Mesodermal cell (in vitro differentiated cells): ENCODE results near the gene TDRD12.
"Not testable (repeated sequence)": the region's sequence is repeated elsewhere in the genome, so short reads cannot be mapped to it uniquely, and the experiment has no call there.

ENCODE experiments used
- H3K27ac ChIP-seq: 2 replicates; pipeline ENCODE4 v1.7.0; 2013; ENCODE audit warnings: mild to moderate bottlenecking, low read depth, low read length, moderate library complexity; ENCODE audit not compliant: severe bottlenecking
- H3K36me3 ChIP-seq: 2 replicates; pipeline ENCODE4 v1.7.1; 2013; ENCODE audit warnings: mild to moderate bottlenecking, low read length, moderate library complexity; ENCODE audit not compliant: control insufficient read depth, insufficient read depth
- H3K4me1 ChIP-seq: one replicate; pipeline ENCODE4 v1.7.1; 2013; ENCODE audit warnings: mild to moderate bottlenecking, low read length; ENCODE audit not compliant: insufficient read depth, control insufficient read depth, poor library complexity, severe bottlenecking
- H3K4me3 ChIP-seq: 2 replicates; pipeline ENCODE4 v1.7.0; 2013; ENCODE audit warnings: low read length, control low read depth, mild to moderate bottlenecking; ENCODE audit not compliant: insufficient read depth, poor library complexity, severe bottlenecking; ENCODE audit errors: extremely low read depth
- H3K9me3 ChIP-seq: 2 replicates; pipeline ENCODE4 v1.7.1; 2013; ENCODE audit warnings: mild to moderate bottlenecking, low read length, moderate library complexity; ENCODE audit not compliant: control insufficient read depth
- WGBS, 2 experiments: methylation state at CpG; one replicate each; pipeline ENCODE4 v1.1.5; 2013; ENCODE audit warnings: missing lambda C conversion rate in 2 of 2; ENCODE audit not compliant: insufficient coverage in 2 of 2; 5-methylcytosine and 5-hydroxymethylcytosine counted together

TDRD12 gene

GRCh38 chr19:32782089-32782488, 62.5 kb downstream of the TDRD12 start:
- no CpG with 5 or more reads among the region's 1 CpG for WGBS, 2 experiments
- H3K27ac ChIP-seq, H3K4me1 ChIP-seq, H3K9me3 ChIP-seq, H3K4me3 ChIP-seq, H3K36me3 ChIP-seq: not testable (repeated sequence)

DNA sequence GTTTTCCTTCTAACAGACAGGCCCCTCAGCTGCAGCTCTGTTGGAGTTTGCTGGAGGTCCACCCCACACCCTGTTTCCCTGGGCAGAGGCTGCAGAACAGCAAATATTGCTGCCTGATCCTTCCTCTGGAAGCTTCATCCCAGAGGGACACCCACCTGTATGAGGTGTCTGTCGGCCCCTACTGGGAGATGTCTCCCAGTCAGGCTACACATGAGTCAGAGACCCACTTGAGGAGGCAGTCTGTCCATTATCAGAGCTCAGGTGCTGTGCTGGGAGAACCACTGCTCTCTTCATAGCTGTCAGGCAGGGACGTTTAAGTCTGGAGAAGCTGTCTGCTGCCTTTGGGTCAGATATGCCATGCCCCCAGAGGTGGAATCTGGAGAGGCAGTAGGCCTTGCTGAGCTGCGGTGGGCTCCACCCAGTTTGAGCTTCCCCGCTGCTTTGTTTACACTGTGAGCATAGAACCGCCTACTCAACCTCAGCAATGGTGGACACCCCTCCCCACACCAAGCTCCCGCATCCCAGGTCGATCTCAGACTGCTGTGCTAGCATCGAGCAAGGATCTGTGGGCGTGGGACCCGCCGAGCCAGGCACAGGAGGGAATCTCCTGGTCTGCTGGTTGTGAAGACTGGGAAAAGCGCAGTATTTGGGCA, 67.7 kb downstream of the TDRD12 start:
- not testable (repeated sequence) for H3K4me1 ChIP-seq, H3K27ac ChIP-seq, H3K36me3 ChIP-seq, H3K4me3 ChIP-seq, H3K9me3 ChIP-seq
- WGBS, 2 experiments: 41 to 60% methylated on average over 4 to 10 of the region's 12 CpGs

GRCh38 chr19:32787895-32788294, 68.3 kb downstream of the TDRD12 start:
- not testable (repeated sequence) for H3K4me3 ChIP-seq, H3K27ac ChIP-seq, H3K4me1 ChIP-seq, H3K36me3 ChIP-seq, H3K9me3 ChIP-seq
- WGBS, 2 experiments: 71% methylated on average over 1 of the region's 5 CpGs; no CpG with 5 or more reads in 1 of the 2 experiments

DNA sequence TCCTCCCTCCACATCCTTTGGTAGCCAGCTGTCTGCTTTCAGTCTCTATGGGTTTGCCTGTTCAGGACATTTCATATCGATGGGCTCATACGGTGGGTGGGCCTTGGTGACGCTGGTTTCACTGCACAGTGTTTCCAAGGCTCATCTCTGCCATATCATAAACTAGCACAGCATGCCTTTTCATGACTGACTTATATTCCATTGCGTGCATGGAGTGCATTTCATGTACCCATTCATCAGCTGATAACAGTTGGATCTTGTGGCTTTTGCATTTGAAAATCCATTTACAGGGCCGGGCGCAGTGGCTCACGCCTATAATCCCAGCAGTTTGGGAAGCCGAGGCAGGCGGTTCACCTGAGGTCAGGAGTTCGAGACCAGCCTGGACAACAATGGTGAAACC, 69.9 kb downstream of the TDRD12 start:
- H3K9me3 ChIP-seq: no peaks in the 10 kb centered on the region
- no peaks in the 10 kb centered on the region for H3K36me3 ChIP-seq
- H3K27ac ChIP-seq: no peak overlapping the region
- H3K4me3 ChIP-seq: no peak overlapping the region
- H3K4me1 ChIP-seq: no peaks in the 10 kb centered on the region
- 94 to 95% methylated on average over 7 to 10 of the region's 10 CpGs for WGBS, 2 experiments

DNA sequence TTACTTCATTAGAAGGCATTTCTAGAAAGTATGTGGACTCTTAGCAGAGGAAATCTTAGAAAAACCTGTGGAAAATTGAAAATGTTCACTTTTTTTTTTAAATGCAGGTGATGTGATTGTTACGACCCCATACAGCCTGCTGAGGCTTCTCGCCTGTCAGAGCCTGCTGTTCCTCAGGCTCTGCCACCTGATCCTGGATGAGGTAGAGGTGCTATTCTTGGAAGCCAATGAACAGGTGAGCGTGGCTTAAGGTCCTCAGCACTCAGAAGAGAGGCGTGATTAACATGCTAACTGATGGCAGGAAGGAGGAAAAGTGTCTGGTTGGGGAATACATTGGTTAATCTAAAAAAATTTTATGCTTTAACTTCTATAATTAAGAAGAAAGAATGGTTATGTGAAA, 78.6 kb downstream of the TDRD12 start:
- no peaks in the 10 kb centered on the region for H3K4me1 ChIP-seq
- WGBS, 2 experiments: 83% methylated on average over 2 of the region's 4 CpGs; no CpG with 5 or more reads in 1 of the 2 experiments
- H3K9me3 ChIP-seq: no peaks in the 10 kb centered on the region
- no peak overlapping the region for H3K27ac ChIP-seq
- H3K36me3 ChIP-seq: no peaks in the 10 kb centered on the region
- H3K4me3 ChIP-seq: no peak overlapping the region

DNA sequence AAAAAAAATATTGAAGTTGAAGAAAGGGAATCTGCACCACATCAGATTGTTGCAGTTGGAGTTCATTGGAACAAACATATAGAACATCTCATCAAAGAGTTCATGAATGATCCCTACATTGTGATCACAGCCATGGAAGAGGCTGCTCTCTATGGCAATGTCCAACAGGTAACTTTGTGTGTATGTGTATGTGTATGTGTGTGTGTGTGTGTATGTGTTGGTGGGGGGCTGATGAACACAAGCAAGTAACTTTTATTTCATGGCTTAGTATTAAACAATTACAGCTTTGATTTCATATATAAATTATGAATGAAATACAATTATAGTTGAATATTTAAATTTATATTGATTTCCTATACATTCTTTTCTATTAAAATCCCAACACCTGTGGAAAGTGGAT, 80.6 kb downstream of the TDRD12 start:
- no peaks in the 10 kb centered on the region for H3K9me3 ChIP-seq
- no peak overlapping the region for H3K4me3 ChIP-seq
- H3K36me3 ChIP-seq: no peaks in the 10 kb centered on the region
- no peaks in the 10 kb centered on the region for H3K4me1 ChIP-seq
- H3K27ac ChIP-seq: no peak overlapping the region

DNA sequence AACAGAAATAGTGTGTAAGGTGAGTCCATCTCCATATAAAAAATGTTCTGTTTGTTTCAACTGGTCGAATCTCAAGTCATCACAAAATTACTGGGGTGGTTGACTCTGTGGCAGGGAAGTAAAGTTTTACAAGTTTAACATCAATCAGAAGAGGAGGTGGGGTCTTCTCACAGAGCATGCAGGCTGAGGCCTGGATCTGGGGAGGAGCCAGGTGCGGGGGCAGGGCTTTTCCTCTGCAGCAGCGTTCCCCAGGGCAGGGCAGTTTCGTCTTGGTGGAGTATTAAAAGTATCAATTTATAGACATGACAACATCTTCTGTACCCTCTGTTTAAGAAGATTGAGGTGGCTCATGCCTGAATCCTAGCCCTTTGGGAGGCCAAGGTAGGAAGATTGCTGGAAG, 81.2 kb downstream of the TDRD12 start:
- H3K36me3 ChIP-seq: no peaks in the 10 kb centered on the region
- H3K27ac ChIP-seq: no peak overlapping the region
- no peaks in the 10 kb centered on the region for H3K9me3 ChIP-seq
- H3K4me1 ChIP-seq: no peaks in the 10 kb centered on the region
- no CpG with 5 or more reads among the region's 4 CpGs for WGBS, 2 experiments
- no peak overlapping the region for H3K4me3 ChIP-seq

DNA sequence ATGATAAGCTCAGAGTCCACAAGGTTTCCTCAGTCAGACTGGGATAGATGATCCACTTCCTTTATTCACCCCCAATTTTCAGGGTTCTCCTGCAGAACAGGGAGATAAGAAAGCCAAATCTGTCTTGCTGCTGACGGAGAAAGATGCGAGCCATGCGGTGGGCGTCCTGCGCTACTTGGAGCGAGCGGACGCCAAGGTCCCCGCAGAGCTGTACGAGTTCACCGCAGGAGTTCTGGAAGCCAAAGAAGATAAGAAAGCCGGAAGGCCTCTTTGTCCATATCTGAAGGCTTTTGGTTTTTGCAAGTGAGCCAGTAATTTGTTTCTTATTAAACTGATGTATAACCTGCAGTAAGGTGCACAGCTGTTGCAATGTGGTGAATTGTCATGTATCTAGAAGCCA, 83.3 kb downstream of the TDRD12 start:
- 95% methylated on average over 12 of the region's 12 CpGs for WGBS, 2 experiments
- Histone ChIP-seq H3K4me3 (no peak overlapping the region), H3K27ac (no peak overlapping the region), H3K4me1 (no peaks in the 10 kb centered on the region), H3K9me3 (no peaks in the 10 kb centered on the region), H3K36me3 (no peaks in the 10 kb centered on the region)

- no peaks in the 10 kb centered on the region for H3K9me3 ChIP-seq
- no peaks in the 10 kb centered on the region for H3K36me3 ChIP-seq
- H3K4me1 ChIP-seq: no peaks in the 10 kb centered on the region
- H3K4me3 ChIP-seq: no peak overlapping the region
- no peak overlapping the region for H3K27ac ChIP-seq
- 85 to 100% methylated on average over 2 to 4 of the region's 4 CpGs for WGBS, 2 experiments
Observed at GRCh38 chr19:32808236-32808635, 88.7 kb downstream of the TDRD12 start.

DNA sequence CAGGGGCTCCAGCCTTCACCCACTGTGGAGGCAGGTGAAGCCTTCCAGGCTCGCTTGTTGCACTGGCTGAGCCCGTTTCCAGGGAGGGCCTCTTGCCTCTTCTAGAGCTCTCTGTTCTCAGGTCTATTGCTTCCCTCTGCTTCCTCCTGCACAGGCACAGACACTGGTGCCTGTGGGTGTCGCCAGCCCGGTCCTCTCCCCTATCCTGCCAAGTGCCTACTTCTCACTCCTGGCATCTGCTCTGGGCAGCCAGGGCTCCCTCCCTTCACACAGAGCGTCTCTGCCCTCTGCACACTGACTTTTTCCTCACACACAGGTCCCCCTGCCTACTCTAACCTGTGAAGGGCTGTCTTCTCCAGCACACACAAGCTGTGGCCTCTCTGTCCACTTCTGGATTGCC, 89.7 kb downstream of the TDRD12 start:
- no peak overlapping the region for H3K4me3 ChIP-seq
- no peaks in the 10 kb centered on the region for H3K9me3 ChIP-seq
- WGBS, 2 experiments: 85 to 90% methylated on average over 5 of the region's 5 CpGs
- no peaks in the 10 kb centered on the region for H3K4me1 ChIP-seq
- H3K36me3 ChIP-seq: no peaks in the 10 kb centered on the region
- H3K27ac ChIP-seq: no peak overlapping the region

DNA sequence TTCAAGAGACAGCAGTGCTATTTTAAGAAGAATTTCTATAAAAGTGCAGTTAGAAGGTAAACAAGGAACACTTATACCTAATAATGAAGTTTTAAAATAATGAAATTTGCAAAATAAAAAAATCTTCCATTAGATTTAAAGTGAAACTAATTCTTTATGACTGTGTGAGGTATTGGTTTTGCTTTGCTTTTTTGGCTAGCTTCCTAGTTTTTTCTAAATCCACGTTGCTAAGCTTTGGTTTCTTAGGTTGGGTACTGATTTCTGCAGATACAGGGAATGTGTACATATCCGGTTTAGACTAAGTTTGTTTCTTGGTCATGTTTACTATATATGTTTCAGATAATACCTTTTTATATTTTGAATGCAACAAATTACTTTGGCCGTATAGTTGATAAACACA, 90.2 kb downstream of the TDRD12 start:
- Histone ChIP-seq H3K27ac (no peak overlapping the region), H3K4me3 (no peak overlapping the region), H3K4me1 (no peaks in the 10 kb centered on the region), H3K36me3 (no peaks in the 10 kb centered on the region), H3K9me3 (no peaks in the 10 kb centered on the region)
- WGBS, 2 experiments: no CpG with 5 or more reads among the region's 3 CpGs
